Vagina (tissue), 2 donors: ENCODE data around the gene STXBP4.

Source experiments
- CTCF ChIP-seq, 3 experiments: fragments of 450-650 bp in 2 of 3; fragments of 200-600 bp in 1 of 3; sonication (generic) in 1 of 3; IDR thresholded peaks; one replicate each; pipeline ENCODE4 v1.5.1; 2017 to 2019; ENCODE audit warnings: antibody characterized with exemption in 3 of 3, mild to moderate bottlenecking in 2 of 3, moderate library complexity in 2 of 3
- POLR2A ChIP-seq, 2 donors: fragments of 450-650 bp; IDR thresholded peaks; one replicate each; pipeline ENCODE4 v1.6.1; 2017; ENCODE audit warnings: antibody characterized with exemption in 2 of 2, mild to moderate bottlenecking in 2 of 2, moderate library complexity in 2 of 2
- POLR2AphosphoS5 ChIP-seq, 2 donors: sonication (generic); formaldehyde crosslinking; IDR thresholded peaks; one replicate each; pipeline ENCODE4 v1.9.0; 2017; ENCODE audit warnings: antibody characterized with exemption in 2 of 2, mild to moderate bottlenecking in 2 of 2, low read depth in 1 of 2; ENCODE audit not compliant: insufficient read depth in 1 of 2

GRCh38 chr17:55002458-55002857 is 33.9 kb downstream of the STXBP4 start:
- TF ChIP-seq CTCF (IDR thresholded peaks at IDR 0.05) (no peak), POLR2AphosphoS5 (IDR thresholded peaks at IDR 0.05; ENCODE audit: insufficient read depth in 1 of 2, low read depth in 1 of 2) (no peak), POLR2A (IDR thresholded peaks at IDR 0.05) (no peak)
